Right ventricle myocardium superior (tissue), 1 donor: Measurements from ENCODE around the gene TMEM217. TPM values are rescaled to one million over a fixed set of nuclear protein-coding genes. Genes with fewer than 3 reads are reported as not detected.

Experiments
- ATAC-seq: fragments of 200-7000 bp; cut with Tn5 transposase; one replicate; pipeline ENCODE4 v1.9.1; 2020; ENCODE audit warnings: mild to moderate bottlenecking; ENCODE audit not compliant: poor library complexity
- DNase-seq: peaks from one replicate; pipeline ENCODE4 v3.0.0-alpha.2; 2020
- intact Hi-C: fragments of 100-400 bp; cut with DNase I; formaldehyde crosslinking; loops from one replicate; pipeline ENCODE4 v1.11.2; 2022
- total RNA-seq: library from RNA; stranded (reverse); fragmentation: NEBNext Ultra II Directional; extraction: Animal tissue kit (Norgen Biotek cat#: 25700); gene quantifications from one replicate; pipeline ENCODE4 v1.2.1, GENCODE V29; 2021
- donor health status: DM: no; HTN: yes; CAD: no; lungs with severe emphysema.

TMEM217 gene
- total RNA-seq, 1 donor from 2014 or later, result not detected

DNA sequence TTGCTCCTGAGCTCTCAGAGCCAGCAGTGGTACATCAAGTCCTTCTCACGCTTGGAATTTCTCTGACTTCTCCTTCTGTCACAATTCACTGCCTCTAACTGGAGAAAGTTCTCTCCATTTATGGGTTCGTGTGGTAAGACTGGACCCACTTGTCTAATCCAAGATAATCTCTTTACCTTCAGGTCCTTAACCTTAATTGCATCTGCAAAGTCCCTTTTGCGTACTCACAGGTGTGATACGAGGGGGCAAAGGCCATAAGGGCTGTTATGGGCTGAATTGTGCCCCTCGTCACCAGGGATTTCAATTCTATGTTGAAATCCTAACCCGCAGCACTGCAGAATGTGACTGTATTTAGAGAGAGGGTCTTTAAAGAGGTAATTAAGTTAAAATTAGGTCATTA, 27.8 kb downstream of the TMEM217 start:
- no peak for ATAC-seq
- intact Hi-C loops, result no loop called here

DNA sequence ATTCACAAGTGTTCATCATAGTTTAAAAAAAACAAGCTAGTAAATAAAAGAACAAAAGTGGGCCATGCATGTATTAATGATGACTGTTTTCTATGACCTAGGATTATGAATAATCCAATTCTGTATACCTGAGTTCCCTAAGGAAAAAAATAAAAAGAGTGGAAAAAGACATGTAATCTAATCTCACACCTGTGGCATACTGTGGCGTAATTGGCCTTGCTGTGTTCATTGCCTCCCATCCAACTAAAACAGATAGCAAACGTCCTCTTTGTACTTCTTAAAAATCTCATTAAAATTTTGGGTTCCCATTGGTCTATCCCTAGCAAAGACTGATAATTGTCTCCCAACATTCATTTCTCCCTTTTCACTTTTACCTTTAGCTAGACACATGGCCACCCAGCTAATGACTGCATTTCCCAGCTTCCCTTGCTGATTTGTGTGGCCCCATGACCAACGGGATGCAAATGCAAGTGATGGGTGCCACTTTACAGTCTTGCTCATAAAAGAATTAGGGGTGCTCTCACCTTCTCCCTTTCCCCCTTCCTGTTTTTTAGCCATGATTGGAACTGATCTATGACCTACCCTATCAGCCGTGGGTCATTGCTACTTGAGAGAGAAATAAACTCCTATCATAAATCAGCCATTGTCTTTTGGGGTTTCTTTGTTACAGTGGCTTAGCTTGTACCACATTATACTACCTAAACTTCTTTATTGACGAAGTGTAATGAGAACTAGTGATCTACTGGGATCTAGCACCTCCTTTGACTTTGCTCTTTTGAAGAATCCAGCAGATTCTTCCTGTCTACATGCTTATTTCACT, 32.4 kb downstream of the TMEM217 start:
- ATAC-seq (no peak), DNase-seq (no peak)
- intact Hi-C loops, result no loop called here

More for the DNA sequence above, 27.8 kb downstream of the TMEM217 start:
- no peak for DNase-seq

DNA sequence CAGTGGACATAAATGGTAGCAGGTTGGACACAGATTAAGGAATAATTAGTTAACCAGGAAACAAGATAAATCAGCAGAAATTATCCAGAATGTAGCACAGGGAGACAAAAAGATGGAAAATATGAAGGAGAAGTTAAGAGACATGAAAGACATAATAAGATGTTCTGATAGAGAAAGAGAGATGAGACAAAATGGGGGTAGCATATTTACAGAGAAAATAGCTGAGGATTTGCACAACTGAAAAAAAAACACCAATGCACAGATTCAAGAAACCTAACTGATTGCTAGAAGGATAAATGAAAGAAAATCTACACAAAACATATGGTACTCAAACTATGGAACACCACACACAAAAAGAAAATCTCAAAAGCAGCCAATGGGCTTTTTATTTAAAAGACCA, 35.0 kb downstream of the TMEM217 start:
- DNase-seq (no peak), ATAC-seq (no peak)
- intact Hi-C loops, result no loop called here

- ATAC-seq (peak; percentile 96), DNase-seq (peak; percentile 88)
- intact Hi-C loops, result no loop called here
Measured at GRCh38 chr6:37222125-37222967, 35.6 kb downstream of the TMEM217 start.

GRCh38 chr6:37221585-37222124, 36.3 kb downstream of the TMEM217 start:
- DNase-seq, result no peak
- ATAC-seq, result no peak
- intact Hi-C loops, result no loop called here

- no peak for DNase-seq
- intact Hi-C loops, result no loop called here
- no peak for ATAC-seq
Measured at GRCh38 chr6:37218511-37218910, 39.4 kb downstream of the TMEM217 start.

DNA sequence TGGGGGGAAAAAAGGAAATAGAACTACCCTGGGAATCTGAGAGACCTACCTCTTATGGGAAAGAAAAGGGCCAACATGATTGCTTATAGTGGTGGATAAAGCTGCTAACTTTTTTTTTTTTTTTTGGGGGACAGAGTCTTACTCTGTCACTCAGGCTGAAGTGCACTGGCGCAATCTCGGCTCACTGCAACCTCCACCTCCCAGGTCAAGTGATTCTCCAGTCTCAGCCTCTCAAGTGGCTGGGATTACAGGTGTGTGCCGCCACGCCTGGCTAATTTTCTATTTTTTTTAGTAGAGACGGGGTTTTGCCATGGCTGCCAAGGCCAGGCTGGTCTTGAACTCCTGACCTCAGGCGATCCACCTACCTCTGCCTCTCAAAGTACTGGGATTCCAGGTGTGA, 39.9 kb downstream of the TMEM217 start:
- ATAC-seq (no peak), DNase-seq (no peak)
- intact Hi-C loops, result no loop called here

DNA sequence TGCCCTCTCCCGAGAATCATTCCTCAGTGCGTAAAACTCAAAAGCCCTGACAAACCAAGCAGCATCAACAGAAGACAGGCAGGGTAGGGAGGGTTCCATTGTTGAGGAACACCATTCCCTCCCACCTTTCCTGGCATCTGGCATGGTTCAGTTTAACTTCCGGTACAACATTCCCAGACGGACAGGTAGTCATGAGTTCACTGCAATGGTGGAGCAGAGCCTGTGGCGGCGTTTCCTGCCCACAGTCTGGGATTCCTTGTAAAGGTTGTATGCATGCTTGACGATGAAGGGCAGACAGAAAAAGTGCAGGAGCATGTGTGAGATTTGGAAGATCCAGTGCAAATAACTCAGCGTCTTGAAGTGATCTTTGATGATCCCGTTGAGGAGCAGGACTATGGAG, 45.7 kb downstream of the TMEM217 start:
- ATAC-seq, result no peak
- intact Hi-C loops, result no loop called here
- no peak for DNase-seq

DNA sequence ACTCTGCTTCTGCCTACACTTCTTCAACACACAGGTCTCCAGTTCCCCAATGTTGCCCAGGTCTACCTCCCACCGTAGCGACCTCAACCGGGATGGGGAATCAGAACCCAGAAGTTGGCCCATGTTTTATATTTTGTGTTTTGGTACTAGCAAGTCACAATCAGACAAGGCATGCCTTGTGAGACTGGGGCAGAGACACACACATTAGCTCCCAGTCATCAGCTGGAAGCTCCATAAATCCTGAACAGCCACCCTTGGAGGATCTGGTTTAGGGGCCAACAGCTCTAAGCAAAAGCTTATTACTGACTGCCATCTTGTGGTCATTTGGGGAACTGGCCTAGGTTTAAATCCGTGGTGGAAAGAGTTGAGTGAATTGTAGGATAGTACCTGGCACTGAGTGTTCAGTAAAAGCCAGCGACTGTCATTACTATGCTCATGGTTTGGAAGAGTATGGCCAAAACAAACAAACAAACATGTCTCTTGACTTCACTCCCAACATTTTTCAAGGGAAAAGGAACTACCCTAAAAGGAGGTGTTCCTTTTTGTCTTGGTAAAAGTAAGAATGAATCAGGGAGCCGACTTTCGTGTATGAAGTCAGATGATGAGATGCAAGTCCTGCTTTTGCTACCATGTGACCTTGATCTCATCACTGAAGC, 47.5 kb downstream of the TMEM217 start:
- intact Hi-C loops, result no loop called here
- ATAC-seq, result peak; percentile 87
- DNase-seq, result no peak

GRCh38 chr6:37209461-37210205, 48.3 kb downstream of the TMEM217 start:
- ATAC-seq, result no peak
- DNase-seq, result no peak
- intact Hi-C loops, result loop anchor here (2.0 to 10.0 kb wide), 2 partner anchors 191 to 445 kb away; no protein-coding TSS in a partner anchor

- no peak for ATAC-seq
- intact Hi-C loops, result loop anchor here (2.0 to 10.0 kb wide), 2 partner anchors 190 to 444 kb away; no protein-coding TSS in a partner anchor
- no peak for DNase-seq
Measured at GRCh38 chr6:37208793-37209192, 49.2 kb downstream of the TMEM217 start.

- DNase-seq, result peak; percentile 91
- intact Hi-C loops, result loop anchor here (2.0 to 10.0 kb wide), 2 partner anchors 189 to 443 kb away; no protein-coding TSS in a partner anchor
- ATAC-seq, result peak; percentile 77
Measured at GRCh38 chr6:37207903-37208456, 50.0 kb downstream of the TMEM217 start.

GRCh38 chr6:37206622-37207021, 51.3 kb downstream of the TMEM217 start:
- intact Hi-C loops, result loop anchor here (10.0 kb wide), 1 partner anchor 442 kb away; no protein-coding TSS in a partner anchor
- no peak for DNase-seq
- no peak for ATAC-seq

GRCh38 chr6:37205997-37206340, 52.0 kb downstream of the TMEM217 start:
- intact Hi-C loops, result loop anchor here (10.0 kb wide), 1 partner anchor 441 kb away; no protein-coding TSS in a partner anchor
- no peak for ATAC-seq
- DNase-seq, result no peak

DNA sequence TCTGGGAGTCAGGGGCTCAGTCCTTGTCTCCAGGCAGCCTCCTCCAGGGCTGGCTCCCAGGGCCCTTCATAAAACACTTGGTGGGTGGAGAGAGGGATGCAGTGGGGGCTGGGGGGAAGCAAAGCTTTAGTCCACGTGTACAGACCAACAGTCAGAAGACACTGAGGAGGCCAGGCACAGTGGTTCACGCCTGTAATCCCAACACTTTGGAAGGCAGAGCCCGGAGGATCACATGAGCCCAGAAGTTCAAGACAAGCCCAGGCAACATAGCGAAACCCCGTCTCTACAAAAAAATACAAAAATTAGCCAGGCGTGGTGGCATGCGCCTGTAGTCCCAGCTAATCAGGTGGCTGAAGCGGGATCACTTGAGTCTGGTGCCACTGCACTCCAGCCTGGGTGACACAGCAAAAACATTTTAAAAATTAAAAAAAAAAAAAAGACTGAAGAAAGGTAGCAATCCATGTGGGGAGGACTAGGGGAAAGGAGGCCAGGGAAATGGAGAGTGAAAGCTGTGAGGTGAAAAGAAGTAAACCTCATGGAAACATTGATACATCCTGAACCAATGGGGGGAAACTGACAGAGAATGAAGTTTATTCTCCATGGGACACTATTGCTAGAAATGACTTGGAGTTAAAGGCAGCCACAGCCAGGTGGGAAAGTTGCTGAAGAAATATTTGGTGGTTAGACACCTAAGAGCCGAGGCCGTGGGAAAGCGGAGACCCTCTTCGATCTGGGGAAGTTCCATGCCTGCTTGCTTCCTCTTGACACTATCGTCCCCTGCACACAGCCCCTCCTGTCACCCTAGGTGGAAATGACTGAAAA, 52.6 kb downstream of the TMEM217 start:
- no peak for ATAC-seq
- intact Hi-C loops, result loop anchor here (10.0 kb wide), 1 partner anchor 441 kb away; no protein-coding TSS in a partner anchor
- no peak for DNase-seq

GRCh38 chr6:37204014-37204751, 53.8 kb downstream of the TMEM217 start:
- DNase-seq, result no peak
- intact Hi-C loops, result loop anchor here (10.0 kb wide), 1 partner anchor 439 kb away; no protein-coding TSS in a partner anchor
- no peak for ATAC-seq
